Activated CD8-positive, alpha-beta T cell treated with anti-CD3 and anti-CD28 coated beads for 36 hours (primary cell): Measurements from ENCODE around the gene ARMC6. TPM values are rescaled to one million over a fixed set of nuclear protein-coding genes. Genes with fewer than 3 reads are reported as not detected.

ENCODE experiments used
- ATAC-seq: fragments of 200-7000 bp; cut with Tn5 transposase; one replicate; pipeline ENCODE4 v1.10.0; 2021; ENCODE audit warnings: mild to moderate bottlenecking, moderate library complexity
- CTCF ChIA-PET: fragments of 350-600 bp; sonication (Branson Sonifier 250); formaldehyde crosslinking; loops from one replicate; lab custom pipeline; 2021; ENCODE audit warnings: antibody characterized with exemption; lab: Charles Lee
- POLR2A ChIA-PET: fragments of 350-600 bp; sonication (Branson Sonifier 250); formaldehyde crosslinking; loops from one replicate; lab custom pipeline; 2021; ENCODE audit warnings: antibody characterized with exemption; lab: Charles Lee
- DNase-seq: peaks from one replicate; pipeline ENCODE4 v3.0.0-alpha.2; 2020
- H3K27ac Mint-ChIP-seq: one replicate; pipeline ENCODE4 v1.8.0; 2021; ENCODE audit warnings: mild to moderate bottlenecking, mixed read lengths
- H3K27me3 Mint-ChIP-seq: one replicate; pipeline ENCODE4 v1.8.0; 2021; ENCODE audit warnings: mixed read lengths
- H3K36me3 Mint-ChIP-seq: one replicate; pipeline ENCODE4 v1.8.0; 2021; ENCODE audit warnings: low read depth, mixed read lengths
- H3K4me1 Mint-ChIP-seq: one replicate; pipeline ENCODE4 v1.8.0; 2021; ENCODE audit warnings: low read depth, mixed read lengths
- H3K4me3 Mint-ChIP-seq: one replicate; pipeline ENCODE4 v1.8.0; 2021; ENCODE audit warnings: mild to moderate bottlenecking, moderate library complexity, mixed read lengths
- H3K9me3 Mint-ChIP-seq: one replicate; pipeline ENCODE4 v1.8.0; 2021; ENCODE audit warnings: mixed read lengths
- intact Hi-C: fragments of 100-400 bp; cut with micrococcal nuclease; formaldehyde crosslinking; loops from one replicate; pipeline ENCODE4 v1.10.0; 2022
- total RNA-seq, 2 experiments: library from RNA; stranded (reverse); gene quantifications; one replicate each; pipeline ENCODE4 v1.2.3, GENCODE V29; 2021
- TF ChIP-seq, protein P1 (sequence below): fragments of 200-600 bp; IDR thresholded peaks from one replicate; pipeline ENCODE4 v1.8.0; 2022; ENCODE audit warnings: antibody characterized with exemption, mild to moderate bottlenecking

The ARMC6 gene
- total RNA-seq, 2 experiments from 2014 or later, result 34.2 to 42.8 TPM

DNA sequence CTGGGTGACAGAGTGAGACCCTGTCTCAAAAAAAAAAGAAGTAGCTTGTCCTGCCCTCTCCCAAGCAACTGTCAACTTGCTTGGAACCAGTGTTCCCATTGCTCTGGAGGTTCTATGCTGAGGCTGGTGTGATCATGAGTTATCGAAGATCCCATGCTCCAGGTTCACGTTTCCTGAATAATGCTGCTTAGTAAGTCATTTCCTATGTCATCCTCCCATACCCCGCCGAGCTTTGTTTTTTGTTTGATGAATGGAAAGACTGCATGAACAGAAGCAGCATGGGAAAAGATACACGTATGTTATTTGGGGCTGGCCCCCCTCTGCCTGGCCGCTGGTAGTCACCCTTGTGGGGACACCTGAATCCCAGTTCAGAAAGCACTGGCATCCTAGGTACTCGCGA, 41.7 kb downstream of the ARMC6 start:
- TF ChIP-seq, protein P1, sequence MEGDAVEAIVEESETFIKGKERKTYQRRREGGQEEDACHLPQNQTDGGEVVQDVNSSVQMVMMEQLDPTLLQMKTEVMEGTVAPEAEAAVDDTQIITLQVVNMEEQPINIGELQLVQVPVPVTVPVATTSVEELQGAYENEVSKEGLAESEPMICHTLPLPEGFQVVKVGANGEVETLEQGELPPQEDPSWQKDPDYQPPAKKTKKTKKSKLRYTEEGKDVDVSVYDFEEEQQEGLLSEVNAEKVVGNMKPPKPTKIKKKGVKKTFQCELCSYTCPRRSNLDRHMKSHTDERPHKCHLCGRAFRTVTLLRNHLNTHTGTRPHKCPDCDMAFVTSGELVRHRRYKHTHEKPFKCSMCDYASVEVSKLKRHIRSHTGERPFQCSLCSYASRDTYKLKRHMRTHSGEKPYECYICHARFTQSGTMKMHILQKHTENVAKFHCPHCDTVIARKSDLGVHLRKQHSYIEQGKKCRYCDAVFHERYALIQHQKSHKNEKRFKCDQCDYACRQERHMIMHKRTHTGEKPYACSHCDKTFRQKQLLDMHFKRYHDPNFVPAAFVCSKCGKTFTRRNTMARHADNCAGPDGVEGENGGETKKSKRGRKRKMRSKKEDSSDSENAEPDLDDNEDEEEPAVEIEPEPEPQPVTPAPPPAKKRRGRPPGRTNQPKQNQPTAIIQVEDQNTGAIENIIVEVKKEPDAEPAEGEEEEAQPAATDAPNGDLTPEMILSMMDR, result no peak
- Mint-ChIP-seq H3K4me1 (peaks cover 9% of the 10 kb centered on the region), H3K36me3 (peaks cover 3% of the 10 kb centered on the region), H3K27ac (no peak overlapping the region), H3K9me3 (no peaks in the 10 kb centered on the region), H3K4me3 (no peak overlapping the region), H3K27me3 (no peaks in the 10 kb centered on the region)
- POLR2A ChIA-PET, result interaction anchor here (0.6 to 0.8 kb wide), 2 partner anchors 10 to 15 kb away, joined by 3 to 4 read pairs; no protein-coding TSS in a partner anchor
- CTCF ChIA-PET, result no interaction called here
- ATAC-seq (no peak), DNase-seq (no peak)
- intact Hi-C loops, result no loop called here

DNA sequence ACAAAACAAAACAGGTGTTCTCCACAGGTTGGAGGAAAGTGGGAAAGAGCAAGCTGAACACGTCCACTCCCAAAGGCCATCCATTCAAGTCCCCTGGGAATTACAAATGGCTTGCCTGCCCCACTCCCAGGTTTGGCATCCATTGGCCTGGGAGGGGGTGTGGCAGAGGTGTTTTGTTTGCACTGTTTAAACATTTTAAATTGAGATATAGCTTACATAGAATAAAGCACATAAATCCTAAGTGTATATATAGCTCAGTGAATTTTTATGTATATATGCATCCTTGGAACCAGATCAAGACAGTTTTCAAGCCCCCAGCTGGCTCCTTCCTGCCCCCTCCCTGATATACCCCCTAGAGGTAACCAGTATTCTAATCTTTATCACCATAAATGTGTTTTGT, 43.1 kb downstream of the ARMC6 start:
- ChIA-PET CTCF (interaction anchor here (1.4 kb wide), 1 partner anchor 24 kb away, joined by 3 read pairs; no protein-coding TSS in a partner anchor), POLR2A (no interaction called here)
- DNase-seq (no peak), ATAC-seq (no peak)
- Mint-ChIP-seq H3K36me3 (peaks cover 3% of the 10 kb centered on the region), H3K9me3 (no peaks in the 10 kb centered on the region), H3K27ac (no peak overlapping the region), H3K4me3 (no peak overlapping the region), H3K27me3 (no peaks in the 10 kb centered on the region), H3K4me1 (peaks cover 9% of the 10 kb centered on the region)
- intact Hi-C loops, result no loop called here
- TF ChIP-seq, protein P1, result no peak

DNA sequence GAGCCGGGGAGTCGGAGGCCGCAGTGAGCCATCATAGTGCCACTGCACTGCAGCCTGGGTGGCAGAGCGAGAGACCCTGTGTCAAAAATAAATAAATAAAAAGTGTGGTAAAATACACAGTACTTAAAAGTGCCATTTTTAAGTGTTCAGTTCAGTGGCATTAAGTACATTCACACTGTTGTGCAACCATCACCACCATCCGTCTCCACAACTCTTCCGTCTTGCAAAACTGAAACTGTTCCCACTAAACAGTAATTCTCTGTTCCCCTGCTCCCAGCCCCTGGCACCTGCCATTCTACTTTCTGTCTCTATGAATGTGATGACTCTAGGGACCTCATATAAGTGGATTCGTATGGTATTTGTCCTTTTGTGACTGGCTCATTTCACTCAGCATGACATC, 43.7 kb downstream of the ARMC6 start:
- TF ChIP-seq, protein P1, result no peak
- POLR2A ChIA-PET, result no interaction called here
- Mint-ChIP-seq H3K36me3 (peaks cover 3% of the 10 kb centered on the region), H3K4me3 (no peak overlapping the region), H3K9me3 (no peaks in the 10 kb centered on the region), H3K4me1 (peaks cover 9% of the 10 kb centered on the region), H3K27ac (no peak overlapping the region), H3K27me3 (no peaks in the 10 kb centered on the region)
- no peak for ATAC-seq
- CTCF ChIA-PET, result interaction anchor here (1.4 kb wide), 1 partner anchor 24 kb away, joined by 3 read pairs; no protein-coding TSS in a partner anchor
- DNase-seq, result no peak
- intact Hi-C loops, result no loop called here

DNA sequence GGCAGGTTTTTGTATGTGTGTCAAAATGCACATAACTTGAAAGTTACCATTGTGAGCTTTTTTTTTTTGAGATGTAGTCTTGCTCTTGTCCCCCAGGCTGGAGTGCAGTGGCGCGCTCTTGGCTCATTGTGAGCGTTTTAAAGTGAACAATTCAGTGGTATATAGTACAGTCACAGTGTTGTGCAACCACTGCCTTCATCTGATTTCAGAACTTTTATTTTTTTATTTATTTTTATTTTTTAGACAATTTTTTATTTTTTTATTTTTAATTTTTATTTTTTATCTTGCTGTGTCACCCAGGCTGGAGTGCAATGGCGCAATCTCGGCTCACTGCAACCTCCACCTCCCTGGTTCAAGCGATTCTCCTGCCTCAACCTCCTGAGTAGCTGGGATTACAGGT, 45.4 kb downstream of the ARMC6 start:
- Mint-ChIP-seq H3K4me1 (peaks cover 5% of the 10 kb centered on the region), H3K36me3 (peaks cover 3% of the 10 kb centered on the region), H3K9me3 (no peaks in the 10 kb centered on the region), H3K27me3 (no peaks in the 10 kb centered on the region), H3K27ac (no peak overlapping the region), H3K4me3 (no peak overlapping the region)
- no peak for DNase-seq
- intact Hi-C loops, result no loop called here
- CTCF ChIA-PET, result no interaction called here
- POLR2A ChIA-PET, result interaction anchor here (1.2 kb wide), 1 partner anchor 10 kb away, joined by 5 read pairs; no protein-coding TSS in a partner anchor
- ATAC-seq, result no peak
- TF ChIP-seq, protein P1, result no peak

DNA sequence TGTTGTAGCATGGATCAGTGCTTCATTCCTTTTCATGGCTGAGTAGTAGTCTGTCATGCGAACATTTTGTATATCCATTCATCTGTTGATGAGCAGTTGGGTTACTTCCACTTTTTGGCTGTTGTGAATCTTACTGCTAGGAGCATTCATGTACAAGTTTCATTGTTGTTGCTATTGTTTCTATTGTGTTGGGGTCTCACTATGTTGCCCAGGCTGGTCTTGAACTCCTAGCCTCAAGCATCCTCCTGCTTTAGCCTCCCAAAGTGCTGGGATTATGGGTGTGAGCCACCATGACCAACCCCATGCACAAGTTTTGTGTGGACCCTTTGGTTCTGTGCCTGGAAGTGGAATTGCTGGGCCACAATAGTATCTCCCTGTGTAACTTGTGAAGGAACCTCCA, 46.2 kb downstream of the ARMC6 start:
- no peak for ATAC-seq
- Mint-ChIP-seq H3K4me3 (no peak overlapping the region), H3K27ac (no peak overlapping the region), H3K27me3 (no peaks in the 10 kb centered on the region), H3K9me3 (no peaks in the 10 kb centered on the region), H3K36me3 (peaks cover 3% of the 10 kb centered on the region), H3K4me1 (peaks cover under 1% of the 10 kb centered on the region)
- intact Hi-C loops, result no loop called here
- CTCF ChIA-PET, result no interaction called here
- POLR2A ChIA-PET, result no interaction called here
- no peak for DNase-seq
- TF ChIP-seq, protein P1, result no peak
